Testis (tissue), 3 donors: ENCODE results near the gene ARID1B. TPM values are rescaled to one million over a fixed set of nuclear protein-coding genes. Genes with fewer than 3 reads are reported as not detected.

ENCODE experiments used
- DNase-seq: peaks from one replicate; pipeline ENCODE4 v3.0.0-alpha.2; 2019
- H3K27ac ChIP-seq, 2 donors: fragments of 200-600 bp; sonication (generic); one replicate each; pipeline ENCODE4 v1.5.1; 2019
- H3K27me3 ChIP-seq: fragments of 200-600 bp; sonication (generic); one replicate; pipeline ENCODE4 v1.5.1; 2019
- H3K36me3 ChIP-seq: fragments of 200-600 bp; sonication (generic); one replicate; pipeline ENCODE4 v1.5.1; 2017; ENCODE audit warnings: low read depth; ENCODE audit errors: missing control alignments
- H3K4me1 ChIP-seq: fragments of 200-600 bp; sonication (generic); one replicate; pipeline ENCODE4 v1.5.1; 2019
- H3K4me3 ChIP-seq, 2 donors: fragments of 200-600 bp; sonication (generic); one replicate each; pipeline ENCODE4 v1.5.1; 2017 to 2019
- H3K9me3 ChIP-seq: fragments of 200-600 bp; sonication (generic); one replicate; pipeline ENCODE4 v1.5.1; 2017
- POLR2A ChIP-seq: fragments of 450-650 bp; IDR thresholded peaks from one replicate; pipeline ENCODE4 v1.6.1; 2017; ENCODE audit warnings: antibody characterized with exemption, mild to moderate bottlenecking, moderate library complexity
- WGBS, 2 donors: methylation state at CpG; one replicate each; pipeline ENCODE4 v1.1.5; 2018; 5-methylcytosine and 5-hydroxymethylcytosine counted together
- intact Hi-C: fragments of 100-400 bp; cut with DNase I; formaldehyde crosslinking; loops from one replicate; pipeline ENCODE4 v1.15.1; 2023; ENCODE audit warnings: low total_unique reads
- polyA plus RNA-seq: library from polyadenylated mRNA; stranded (reverse); fragments of 350-450 nt; fragmentation: Illumina TruSeq; extraction: RNeasy Lipid Tissue Mini Kit (QIAGEN cat#74804); gene quantifications from one replicate; pipeline ENCODE4 v1.2.3, GENCODE V29; 2014; ENCODE audit warnings: low read depth, low replicate concordance; ENCODE audit not compliant: insufficient read depth
- total RNA-seq, 2 donors: library from RNA; depleted of rRNA; stranded (reverse); fragments of >200 nt; gene quantifications; one replicate each; pipeline ENCODE4 v1.2.3, GENCODE V29; 2016
- TF ChIP-seq, protein P1 (sequence below), 3 experiments: fragments of 450-650 bp in 2 of 3; fragments of 200-600 bp in 1 of 3; sonication (generic) in 1 of 3; IDR thresholded peaks; one replicate each; pipeline ENCODE4 v1.5.1; 2016 to 2019; ENCODE audit warnings: antibody characterized with exemption in 3 of 3, mild to moderate bottlenecking in 2 of 3, moderate library complexity in 1 of 3

The ARID1B gene
- total and polyA plus RNA-seq, 3 donors from 2014 or later = 26.2 to 126 (median 103) TPM

DNA sequence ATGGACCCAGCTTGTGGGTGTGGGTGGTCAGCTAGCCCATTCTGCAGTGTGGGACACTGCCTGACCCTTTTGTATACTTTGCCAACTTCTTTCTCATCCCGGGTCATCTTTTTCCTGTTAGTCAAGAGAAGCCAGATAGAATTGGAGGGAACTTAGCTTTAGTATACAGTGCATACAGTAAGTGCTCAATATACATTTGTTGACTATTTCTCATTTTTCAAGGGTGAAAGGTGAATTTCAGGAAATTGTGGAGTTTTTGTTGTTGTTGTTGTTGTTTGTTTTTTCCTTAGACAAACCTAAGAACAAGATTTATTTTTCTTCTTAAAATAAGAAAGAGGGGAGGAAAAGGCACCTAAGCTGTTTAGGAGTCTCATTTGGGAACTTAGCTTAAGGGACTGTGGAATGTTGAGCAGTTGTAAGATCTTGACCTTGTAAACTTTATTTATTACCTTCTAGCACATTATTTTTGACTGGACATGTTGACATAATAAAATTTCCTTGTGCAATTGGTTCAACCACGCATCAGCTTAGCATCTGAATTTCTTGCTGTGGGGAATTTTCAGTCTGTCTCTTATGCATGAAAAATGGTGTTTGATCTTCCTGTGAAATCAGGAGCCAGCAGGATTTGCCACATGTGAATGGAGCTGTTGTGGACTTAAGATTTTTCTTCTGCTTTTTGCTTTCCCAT is 113.6 kb downstream of the ARID1B start:
- H3K36me3 ChIP-seq = no peaks in the 10 kb centered on the region
- H3K4me3 ChIP-seq = no peak overlapping the region
- intact Hi-C loops = no loop called here
- 30 to 62% methylated on average over 2 of the region's 2 CpGs for WGBS, 2 donors
- no peak overlapping the region for H3K27ac ChIP-seq
- TF ChIP-seq, protein P1, sequence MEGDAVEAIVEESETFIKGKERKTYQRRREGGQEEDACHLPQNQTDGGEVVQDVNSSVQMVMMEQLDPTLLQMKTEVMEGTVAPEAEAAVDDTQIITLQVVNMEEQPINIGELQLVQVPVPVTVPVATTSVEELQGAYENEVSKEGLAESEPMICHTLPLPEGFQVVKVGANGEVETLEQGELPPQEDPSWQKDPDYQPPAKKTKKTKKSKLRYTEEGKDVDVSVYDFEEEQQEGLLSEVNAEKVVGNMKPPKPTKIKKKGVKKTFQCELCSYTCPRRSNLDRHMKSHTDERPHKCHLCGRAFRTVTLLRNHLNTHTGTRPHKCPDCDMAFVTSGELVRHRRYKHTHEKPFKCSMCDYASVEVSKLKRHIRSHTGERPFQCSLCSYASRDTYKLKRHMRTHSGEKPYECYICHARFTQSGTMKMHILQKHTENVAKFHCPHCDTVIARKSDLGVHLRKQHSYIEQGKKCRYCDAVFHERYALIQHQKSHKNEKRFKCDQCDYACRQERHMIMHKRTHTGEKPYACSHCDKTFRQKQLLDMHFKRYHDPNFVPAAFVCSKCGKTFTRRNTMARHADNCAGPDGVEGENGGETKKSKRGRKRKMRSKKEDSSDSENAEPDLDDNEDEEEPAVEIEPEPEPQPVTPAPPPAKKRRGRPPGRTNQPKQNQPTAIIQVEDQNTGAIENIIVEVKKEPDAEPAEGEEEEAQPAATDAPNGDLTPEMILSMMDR (IDR thresholded peaks at IDR 0.05) = no peak
- TF ChIP-seq POLR2A = no peak
- no peaks in the 10 kb centered on the region for H3K9me3 ChIP-seq
- no peak for DNase-seq
- H3K27me3 ChIP-seq = no peaks in the 10 kb centered on the region
- peaks cover 14% of the 10 kb centered on the region for H3K4me1 ChIP-seq

DNA sequence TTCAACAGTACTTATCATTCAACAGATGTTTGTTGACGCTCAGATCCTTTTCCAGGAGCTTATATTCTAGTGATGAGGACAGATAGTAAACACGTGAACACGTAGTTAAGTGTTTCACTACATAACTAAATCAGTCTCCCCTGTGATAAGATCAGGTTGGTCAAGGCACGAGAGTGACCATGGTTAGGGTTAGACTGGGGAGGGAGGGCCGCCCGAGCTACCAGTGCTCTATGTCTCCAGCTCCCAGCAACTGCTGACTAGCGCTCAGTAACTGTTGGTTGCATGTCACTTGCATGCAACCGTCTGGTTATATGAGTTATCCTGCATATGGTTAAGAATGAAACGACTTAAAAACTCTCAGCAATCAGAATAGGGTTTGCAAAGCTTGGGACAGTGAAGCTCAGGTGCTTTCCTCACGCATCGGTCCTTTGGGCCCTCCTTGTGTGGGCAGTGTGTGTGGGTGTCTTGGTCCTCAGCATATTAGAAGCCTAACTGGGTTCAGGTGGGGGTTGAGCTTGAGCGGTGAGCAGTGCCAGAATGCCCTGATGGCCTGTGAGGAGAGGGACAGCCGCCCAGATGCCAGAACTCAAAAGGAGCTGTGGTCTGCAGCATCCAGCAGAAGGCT is 120.8 kb downstream of the ARID1B start:
- intact Hi-C loops = no loop called here
- Histone ChIP-seq H3K4me1 (peaks cover 8% of the 10 kb centered on the region), H3K36me3 (no peaks in the 10 kb centered on the region), H3K27me3 (no peaks in the 10 kb centered on the region), H3K27ac (no peak overlapping the region), H3K4me3 (no peak overlapping the region), H3K9me3 (no peaks in the 10 kb centered on the region)
- DNase-seq = no peak
- WGBS, 2 donors = 92% methylated on average over 13 of the region's 13 CpGs
- no peak for TF ChIP-seq POLR2A
- TF ChIP-seq, protein P1 (IDR thresholded peaks at IDR 0.05) = no peak

DNA sequence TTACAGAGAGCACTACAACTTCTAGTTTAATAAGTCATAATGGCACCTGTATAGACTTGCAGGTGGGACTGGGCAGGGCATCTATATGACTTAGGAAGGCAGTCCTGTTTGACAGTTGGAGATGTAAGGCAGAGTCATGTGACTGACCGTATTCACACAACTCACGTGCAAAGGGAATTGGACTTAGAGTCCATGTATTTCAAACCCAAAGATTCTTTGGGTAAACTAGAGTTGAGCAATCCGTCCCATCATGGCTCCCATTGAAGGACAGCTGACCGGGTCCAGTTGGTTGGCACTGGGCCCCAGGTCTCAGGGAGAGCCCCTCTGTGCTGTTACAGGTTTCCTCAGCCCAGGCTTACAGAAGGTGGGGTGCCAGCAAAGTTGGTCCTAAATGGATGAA is 121.9 kb downstream of the ARID1B start:
- TF ChIP-seq, protein P1 (IDR thresholded peaks at IDR 0.05) = no peak
- no peak for TF ChIP-seq POLR2A
- Histone ChIP-seq H3K9me3 (no peaks in the 10 kb centered on the region), H3K27me3 (no peaks in the 10 kb centered on the region), H3K4me3 (no peak overlapping the region), H3K36me3 (no peaks in the 10 kb centered on the region), H3K27ac (no peak overlapping the region), H3K4me1 (peaks cover 8% of the 10 kb centered on the region)
- intact Hi-C loops = no loop called here
- WGBS, 2 donors = 93 to 98% methylated on average over 4 of the region's 4 CpGs
- no peak for DNase-seq

DNA sequence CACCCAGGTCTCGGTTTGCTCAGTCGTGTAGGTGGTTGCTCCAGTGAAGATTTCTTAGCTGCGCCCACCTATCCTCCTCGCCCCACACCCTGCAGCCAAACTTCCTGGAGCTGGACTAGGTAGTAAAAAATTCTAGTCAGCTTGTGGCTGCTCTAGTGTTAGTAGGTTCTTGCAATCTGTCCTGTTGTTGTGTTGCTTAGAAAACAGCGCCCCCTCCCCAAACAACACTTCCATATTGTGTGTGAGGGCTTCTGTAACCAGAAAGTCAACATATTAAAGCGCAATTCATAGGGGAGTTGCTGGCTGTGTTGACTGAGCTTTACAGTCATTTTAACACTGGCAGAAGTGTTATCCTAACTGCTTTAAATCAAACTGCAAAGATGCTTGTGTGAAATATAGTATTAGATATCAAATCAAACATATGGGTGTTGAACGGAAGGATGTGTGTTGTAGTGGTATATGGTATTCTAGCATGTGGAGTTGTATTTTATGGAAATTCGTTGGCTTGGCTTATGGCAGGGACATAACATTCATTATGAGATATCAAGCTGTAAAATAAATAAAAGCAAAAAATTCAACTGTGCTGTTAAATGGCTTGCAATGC is 122.5 kb downstream of the ARID1B start:
- WGBS, 2 donors = 88 to 93% methylated on average over 8 of the region's 8 CpGs
- no peak for DNase-seq
- TF ChIP-seq, protein P1 (IDR thresholded peaks at IDR 0.05) = no peak
- no peak for TF ChIP-seq POLR2A

More for the DNA sequence above, 122.5 kb downstream of the ARID1B start:
- no peak overlapping the region for H3K4me3 ChIP-seq
- H3K27ac ChIP-seq = no peak overlapping the region
- intact Hi-C loops = no loop called here
- no peaks in the 10 kb centered on the region for H3K27me3 ChIP-seq
- H3K9me3 ChIP-seq = no peaks in the 10 kb centered on the region
- no peaks in the 10 kb centered on the region for H3K36me3 ChIP-seq
- peaks cover 8% of the 10 kb centered on the region for H3K4me1 ChIP-seq
